HG02973 (cell line): Measurements from ENCODE around the gene FBXO33.
"Not testable (repeated sequence)": the region's sequence is repeated elsewhere in the genome, so short reads cannot be mapped to it uniquely, and the experiment has no call there.

Experiments used
- ATAC-seq: cut with Tn5 transposase; IDR thresholded peaks from one replicate; pipeline ENCODE4 v1.9.1; 2021; ENCODE audit warnings: moderate library complexity; ENCODE audit not compliant: unreplicated experiment

FBXO33 gene

DNA sequence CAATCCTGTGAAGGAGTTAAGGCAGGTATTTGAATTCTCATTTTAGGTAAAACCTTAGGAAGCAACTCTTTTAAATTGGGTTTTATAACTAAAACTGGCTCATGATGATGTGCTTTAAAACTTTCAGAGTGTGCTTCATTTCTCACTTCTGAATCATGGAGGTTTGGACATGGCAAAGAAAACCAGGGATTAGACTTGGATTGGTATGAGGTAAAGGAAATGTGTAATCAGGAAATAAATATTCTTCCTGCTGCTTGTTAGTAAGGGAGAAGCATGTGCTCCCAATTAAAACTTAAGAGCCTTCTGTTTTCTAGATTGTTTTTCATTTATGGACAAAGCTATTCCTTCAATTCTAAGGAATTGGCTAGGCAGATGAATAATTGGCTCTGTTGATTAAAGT is 57.4 kb downstream of the FBXO33 start:
- ATAC-seq = no peak

- no peak for ATAC-seq
Observed at GRCh38 chr14:39372656-39373055, 59.6 kb downstream of the FBXO33 start.

- no peak for ATAC-seq
Observed at GRCh38 chr14:39370415-39370814, 61.8 kb downstream of the FBXO33 start.

DNA sequence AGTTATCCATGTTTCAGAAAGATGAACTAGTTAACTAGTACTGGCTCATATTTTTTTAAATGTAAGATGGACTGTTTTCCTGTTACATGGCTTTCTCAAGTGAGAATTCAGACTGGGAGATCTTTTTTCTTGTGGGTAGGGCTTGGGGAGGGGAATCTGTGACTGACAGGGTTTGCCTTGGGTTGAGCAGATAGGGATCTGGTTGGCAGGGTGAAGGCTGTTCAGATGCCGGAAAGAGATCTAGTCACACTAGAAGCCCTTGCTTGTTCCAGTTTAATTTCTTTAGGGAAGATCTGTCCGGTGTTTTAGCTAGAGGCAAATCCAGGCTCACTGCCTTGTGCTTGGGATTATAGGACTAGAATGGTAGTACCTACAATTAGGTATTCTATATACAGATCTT is 63.2 kb downstream of the FBXO33 start:
- ATAC-seq = no peak

GRCh38 chr14:39368261-39368959 is 63.8 kb downstream of the FBXO33 start:
- no peak for ATAC-seq

- ATAC-seq = no peak
Observed at GRCh38 chr14:39367387-39367751, 64.9 kb downstream of the FBXO33 start.

GRCh38 chr14:39366460-39367386 is 65.5 kb downstream of the FBXO33 start:
- no peak for ATAC-seq

GRCh38 chr14:39365354-39365753 is 66.9 kb downstream of the FBXO33 start:
- no peak for ATAC-seq

GRCh38 chr14:39364509-39364908 is 67.7 kb downstream of the FBXO33 start:
- ATAC-seq = no peak

DNA sequence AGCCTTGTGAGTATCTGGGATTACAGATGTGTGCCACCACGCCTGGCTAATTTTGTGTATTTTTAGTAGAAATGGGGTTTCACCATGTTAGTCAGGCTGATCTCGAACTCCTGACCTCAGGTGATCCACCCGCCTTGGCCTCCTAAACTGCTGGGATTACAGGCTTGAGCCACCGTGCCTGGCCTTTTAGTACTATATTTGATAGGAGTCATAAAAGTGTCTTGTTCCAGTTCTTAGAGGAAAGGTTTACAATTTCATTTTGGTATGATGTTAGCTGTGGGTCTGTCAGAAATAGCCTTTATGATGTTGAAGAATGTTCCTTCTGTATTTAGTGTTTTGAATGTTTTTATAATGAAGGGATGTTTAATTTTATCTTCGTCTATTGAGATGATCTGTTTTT is 70.7 kb downstream of the FBXO33 start:
- ATAC-seq = not testable (repeated sequence)

GRCh38 chr14:39360316-39360715 is 71.9 kb downstream of the FBXO33 start:
- no peak for ATAC-seq

- not testable (repeated sequence) for ATAC-seq
Observed at GRCh38 chr14:39359069-39359468, 73.2 kb downstream of the FBXO33 start.

GRCh38 chr14:39351708-39352107 is 80.5 kb downstream of the FBXO33 start:
- no peak for ATAC-seq

DNA sequence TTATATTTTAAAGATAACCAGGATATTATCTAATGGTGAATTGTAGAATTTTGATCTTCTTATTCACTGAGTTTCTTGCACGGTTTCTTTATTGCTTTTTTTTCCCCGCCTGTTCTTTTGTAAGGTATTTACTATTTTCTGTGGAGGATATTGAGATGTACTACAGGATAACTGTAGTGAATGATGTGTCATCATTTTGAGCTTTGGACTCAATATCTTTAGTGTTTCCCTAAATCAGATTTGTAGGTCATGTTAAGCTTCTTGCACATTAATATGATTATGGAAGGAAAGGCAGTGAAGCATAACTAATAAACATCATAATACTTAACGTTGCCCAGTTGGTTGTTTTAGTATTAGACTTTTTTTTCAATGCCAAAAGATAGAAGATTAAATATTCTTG is 81.4 kb downstream of the FBXO33 start:
- ATAC-seq = no peak
